ENCODE results near the gene CDC16.
"Not testable (repeated sequence)": the region's sequence is repeated elsewhere in the genome, so short reads cannot be mapped to it uniquely, and the experiment has no call there.

CDC16 gene

GRCh38 chr13:114229506-114229905 lies 5.2 kb upstream of the CDC16 start:
- DNase-seq, result peak; percentile 39

GRCh38 chr13:114230117-114230516 lies 4.6 kb upstream of the CDC16 start:
- DNase-seq, result peak; percentile 58

GRCh38 chr13:114230575-114230974 lies 4.1 kb upstream of the CDC16 start:
- no peak for DNase-seq

- no peak for DNase-seq
Observed at GRCh38 chr13:114231886-114232285, 2.8 kb upstream of the CDC16 start.

GRCh38 chr13:114234266-114234644 lies 442 bp upstream of the CDC16 start:
- DNase-seq, result no peak

- DNase-seq, result no peak
Observed at GRCh38 chr13:114235697-114236096, 1.0 kb downstream of the CDC16 start.

- DNase-seq, result no peak
Observed at GRCh38 chr13:114236227-114236626, 1.5 kb downstream of the CDC16 start.

- no peak for DNase-seq
Observed at GRCh38 chr13:114237415-114238112, 2.9 kb downstream of the CDC16 start.

- DNase-seq, result no peak
Observed at GRCh38 chr13:114241918-114242317, 7.2 kb downstream of the CDC16 start.

- no peak for DNase-seq
Observed at GRCh38 chr13:114243971-114244370, 9.3 kb downstream of the CDC16 start.

- DNase-seq, result no peak
Observed at GRCh38 chr13:114244637-114245036, 9.9 kb downstream of the CDC16 start.

- peak; percentile 80 for DNase-seq
Observed at GRCh38 chr13:114248011-114248410, 13.3 kb downstream of the CDC16 start.

GRCh38 chr13:114249077-114249476 lies 14.4 kb downstream of the CDC16 start:
- DNase-seq, result no peak

GRCh38 chr13:114251639-114252440 lies 17.1 kb downstream of the CDC16 start:
- DNase-seq, result not testable (repeated sequence)

- no peak for DNase-seq
Observed at GRCh38 chr13:114256547-114256946, 21.9 kb downstream of the CDC16 start.

- DNase-seq, result no peak
Observed at GRCh38 chr13:114257014-114257413, 22.3 kb downstream of the CDC16 start.

GRCh38 chr13:114258589-114258988 lies 23.9 kb downstream of the CDC16 start:
- DNase-seq, result no peak

GRCh38 chr13:114259374-114259773 lies 24.7 kb downstream of the CDC16 start:
- no peak for DNase-seq

- no peak for DNase-seq
Observed at GRCh38 chr13:114259974-114260373, 25.3 kb downstream of the CDC16 start.

- DNase-seq, result no peak
Observed at GRCh38 chr13:114260814-114261213, 26.1 kb downstream of the CDC16 start.

GRCh38 chr13:114261328-114261965 lies 26.8 kb downstream of the CDC16 start:
- DNase-seq, result no peak

GRCh38 chr13:114263578-114263977 lies 28.9 kb downstream of the CDC16 start:
- no peak for DNase-seq

- not testable (repeated sequence) for DNase-seq
Observed at GRCh38 chr13:114264313-114264712, 29.6 kb downstream of the CDC16 start.

All from fibroblast of skin of right quadriceps (primary cell).